Caco-2 (cell line): ENCODE results near the gene NEDD4L. TPM values are rescaled to one million over a fixed set of nuclear protein-coding genes. Genes with fewer than 3 reads are reported as not detected.
A peak's percentile ranks its signal among the peaks of the same experiment; 100 is the strongest.

Source experiments
- BruUV-seq: library from RNA; stranded (reverse); fragments of 400-500 nt; replicated peaks from 2 replicates; lab custom pipeline; 2021; lab: Mats Ljungman, UMichigan
- CTCF ChIA-PET: fragments of 300-600 bp; sonication (Branson Sonifier 250); formaldehyde crosslinking; loops from one replicate; lab custom pipeline; 2022; ENCODE audit warnings: antibody characterized with exemption; lab: Charles Lee
- POLR2A ChIA-PET: fragments of 300-600 bp; sonication (Branson Sonifier 250); formaldehyde crosslinking; loops from one replicate; lab custom pipeline; 2022; ENCODE audit warnings: antibody characterized with exemption; lab: Charles Lee
- DNase-seq, 2 experiments: peaks; one replicate each; pipeline versions ENCODE4 v3.0.0 to v3.0.0-alpha.2; 2020 to 2022
- H3K27me3 ChIP-seq: replicated peaks from 2 replicates; pipeline ENCODE4 v1.6.0; 2011; ENCODE audit warnings: low read length; ENCODE audit not compliant: control insufficient read depth, insufficient read depth
- H3K36me3 ChIP-seq: 2 replicates; pipeline ENCODE4 v1.5.1; 2011; ENCODE audit warnings: low read length; ENCODE audit not compliant: control insufficient read depth, insufficient read depth
- H3K4me1 ChIP-seq: fragments of 250-450 bp; sonication (Bioruptor Pico); 2 replicates; pipeline ENCODE4 v1.5.1; 2020; ENCODE audit warnings: mild to moderate bottlenecking
- H3K4me3 ChIP-seq: 2 replicates; pipeline ENCODE4 v1.5.1; 2011; ENCODE audit warnings: low read depth, mild to moderate bottlenecking, control low read depth, low read length
- H3K9me3 ChIP-seq: fragments of 250-450 bp; sonication (Bioruptor Pico); 2 replicates; pipeline ENCODE4 v1.5.1; 2020; ENCODE audit warnings: mild to moderate bottlenecking, moderate library complexity
- H3K27ac Mint-ChIP-seq: one replicate; pipeline ENCODE4 v1.8.0; 2022; ENCODE audit warnings: mixed read lengths; ENCODE audit not compliant: unreplicated experiment
- H3K27me3 Mint-ChIP-seq: one replicate; pipeline ENCODE4 v1.8.0; 2022; ENCODE audit warnings: mixed read lengths; ENCODE audit not compliant: insufficient read depth, unreplicated experiment
- H3K36me3 Mint-ChIP-seq: one replicate; pipeline ENCODE4 v1.8.0; 2022; ENCODE audit warnings: mild to moderate bottlenecking, mixed read lengths; ENCODE audit not compliant: insufficient read depth, unreplicated experiment
- H3K4me1 Mint-ChIP-seq: one replicate; pipeline ENCODE4 v1.8.0; 2022; ENCODE audit warnings: low read depth, mixed read lengths; ENCODE audit not compliant: unreplicated experiment
- H3K4me3 Mint-ChIP-seq: one replicate; pipeline ENCODE4 v1.8.0; 2022; ENCODE audit warnings: mild to moderate bottlenecking, moderate library complexity, mixed read lengths; ENCODE audit not compliant: unreplicated experiment
- H3K9me3 Mint-ChIP-seq: one replicate; pipeline ENCODE4 v1.8.0; 2022; ENCODE audit warnings: mixed read lengths; ENCODE audit not compliant: unreplicated experiment
- intact Hi-C: fragments of 100-400 bp; cut with micrococcal nuclease; formaldehyde crosslinking; loops from one replicate; pipeline ENCODE4 v1.10.0; 2022; ENCODE audit not compliant: unreplicated experiment
- total RNA-seq: library from RNA; stranded (reverse); gene quantifications from 2 replicates; pipeline ENCODE4 v1.2.3, GENCODE V29; 2022
- TF ChIP-seq, protein P1 (sequence below), 2 experiments: fragments of 200-600 bp in 1 of 2; IDR thresholded peaks; 1 replicate in 1 of 2; 2 replicates in 1 of 2; pipeline versions ENCODE4 v1.5.1 to v1.8.0; 2011 to 2022; ENCODE audit warnings: antibody characterized with exemption in 1 of 2, control low read depth in 1 of 2, inconsistent platforms in 1 of 2, low read depth in 1 of 2, low read length in 1 of 2, mild to moderate bottlenecking in 1 of 2, moderate library complexity in 1 of 2; ENCODE audit not compliant: insufficient read depth in 1 of 2, severe bottlenecking in 1 of 2, unreplicated experiment in 1 of 2

NEDD4L gene
- total RNA-seq, 1 experiment from 2014 or later, result 85.4 TPM

DNA sequence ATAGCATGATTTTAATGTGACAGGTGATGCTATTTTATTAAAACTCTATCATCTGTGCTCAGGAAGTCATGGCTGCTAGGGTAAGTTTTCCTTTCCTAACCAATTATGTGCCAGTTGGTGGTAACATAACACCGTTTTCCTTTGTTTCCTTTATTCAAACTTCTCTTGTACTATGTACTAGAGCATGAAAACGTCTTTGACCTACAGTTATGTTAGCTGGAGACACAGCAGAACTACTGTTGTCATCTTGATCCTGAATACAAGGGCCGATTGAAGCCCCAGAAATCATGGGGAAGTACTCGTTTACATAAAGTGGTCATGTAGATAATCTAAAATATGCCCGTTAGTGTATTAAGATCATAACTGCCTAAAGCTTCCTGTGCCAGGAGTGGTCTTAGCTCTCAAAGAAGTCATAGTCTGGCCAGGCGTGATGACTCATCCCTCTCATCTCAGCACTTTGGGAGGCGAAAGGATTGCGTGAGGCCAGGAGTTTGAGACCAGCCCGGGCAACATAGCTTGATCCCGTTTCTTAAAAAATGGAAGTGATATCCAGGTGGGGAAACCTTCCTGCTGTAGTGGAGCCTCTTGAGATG, 20.5 kb downstream of the NEDD4L start:
- Mint-ChIP-seq H3K4me1 (peaks cover 6% of the 10 kb centered on the region), H3K36me3 (peaks cover 6% of the 10 kb centered on the region), H3K27ac (no peak overlapping the region), H3K9me3 (no peaks in the 10 kb centered on the region), H3K4me3 (no peak overlapping the region), H3K27me3 (no peaks in the 10 kb centered on the region)
- TF ChIP-seq, protein P1, sequence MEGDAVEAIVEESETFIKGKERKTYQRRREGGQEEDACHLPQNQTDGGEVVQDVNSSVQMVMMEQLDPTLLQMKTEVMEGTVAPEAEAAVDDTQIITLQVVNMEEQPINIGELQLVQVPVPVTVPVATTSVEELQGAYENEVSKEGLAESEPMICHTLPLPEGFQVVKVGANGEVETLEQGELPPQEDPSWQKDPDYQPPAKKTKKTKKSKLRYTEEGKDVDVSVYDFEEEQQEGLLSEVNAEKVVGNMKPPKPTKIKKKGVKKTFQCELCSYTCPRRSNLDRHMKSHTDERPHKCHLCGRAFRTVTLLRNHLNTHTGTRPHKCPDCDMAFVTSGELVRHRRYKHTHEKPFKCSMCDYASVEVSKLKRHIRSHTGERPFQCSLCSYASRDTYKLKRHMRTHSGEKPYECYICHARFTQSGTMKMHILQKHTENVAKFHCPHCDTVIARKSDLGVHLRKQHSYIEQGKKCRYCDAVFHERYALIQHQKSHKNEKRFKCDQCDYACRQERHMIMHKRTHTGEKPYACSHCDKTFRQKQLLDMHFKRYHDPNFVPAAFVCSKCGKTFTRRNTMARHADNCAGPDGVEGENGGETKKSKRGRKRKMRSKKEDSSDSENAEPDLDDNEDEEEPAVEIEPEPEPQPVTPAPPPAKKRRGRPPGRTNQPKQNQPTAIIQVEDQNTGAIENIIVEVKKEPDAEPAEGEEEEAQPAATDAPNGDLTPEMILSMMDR (IDR thresholded peaks at IDR 0.05; ENCODE audit: insufficient read depth in 1 of 2, low read depth in 1 of 2, low read length in 1 of 2, severe bottlenecking in 1 of 2, unreplicated experiment in 1 of 2), result no peak
- ChIA-PET POLR2A (no interaction called here), CTCF (no interaction called here)
- Histone ChIP-seq H3K27me3 (no peaks in the 10 kb centered on the region), H3K4me1 (no peaks in the 10 kb centered on the region), H3K4me3 (no peak overlapping the region), H3K36me3 (no peaks in the 10 kb centered on the region; the same call in 1 of the 2 replicates), H3K9me3 (no peaks in the 10 kb centered on the region)
- BruUV-seq, result no TSS peak
- intact Hi-C loops, result no loop called here
- no peak for DNase-seq

DNA sequence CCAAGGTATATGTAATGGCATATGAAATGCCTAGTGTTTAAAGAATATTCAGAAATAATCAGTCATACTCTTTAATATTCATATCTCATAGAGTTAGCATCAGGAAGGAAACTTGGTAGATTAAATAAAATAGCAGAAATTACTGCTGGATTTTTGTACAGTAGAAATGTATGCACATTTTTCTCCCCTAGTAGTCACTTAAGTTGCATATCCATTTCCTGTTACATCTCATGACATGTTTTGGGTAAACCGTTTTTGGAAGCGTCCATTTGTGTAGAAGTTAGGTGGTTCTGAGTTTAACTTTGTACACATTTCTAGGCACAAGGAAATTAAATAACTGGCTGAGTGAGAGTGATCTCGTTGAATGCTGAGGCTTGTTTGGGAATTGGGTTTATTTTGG, 21.9 kb downstream of the NEDD4L start:
- Mint-ChIP-seq H3K9me3 (no peaks in the 10 kb centered on the region), H3K27ac (no peak overlapping the region), H3K4me1 (peaks cover 6% of the 10 kb centered on the region), H3K4me3 (no peak overlapping the region), H3K27me3 (no peaks in the 10 kb centered on the region), H3K36me3 (peaks cover 6% of the 10 kb centered on the region)
- H3K9me3 ChIP-seq, result no peaks in the 10 kb centered on the region
- H3K27me3 ChIP-seq, result no peaks in the 10 kb centered on the region
- CTCF ChIA-PET, result no interaction called here
- no TSS peak for BruUV-seq
- no peaks in the 10 kb centered on the region; the same call in 1 of the 2 replicates for H3K36me3 ChIP-seq
- intact Hi-C loops, result no loop called here
- POLR2A ChIA-PET, result no interaction called here
- TF ChIP-seq, protein P1 (IDR thresholded peaks at IDR 0.05; ENCODE audit: insufficient read depth in 1 of 2, low read depth in 1 of 2, low read length in 1 of 2, severe bottlenecking in 1 of 2, unreplicated experiment in 1 of 2), result no peak
- DNase-seq, result no peak
- H3K4me1 ChIP-seq, result no peaks in the 10 kb centered on the region
- no peak overlapping the region for H3K4me3 ChIP-seq

DNA sequence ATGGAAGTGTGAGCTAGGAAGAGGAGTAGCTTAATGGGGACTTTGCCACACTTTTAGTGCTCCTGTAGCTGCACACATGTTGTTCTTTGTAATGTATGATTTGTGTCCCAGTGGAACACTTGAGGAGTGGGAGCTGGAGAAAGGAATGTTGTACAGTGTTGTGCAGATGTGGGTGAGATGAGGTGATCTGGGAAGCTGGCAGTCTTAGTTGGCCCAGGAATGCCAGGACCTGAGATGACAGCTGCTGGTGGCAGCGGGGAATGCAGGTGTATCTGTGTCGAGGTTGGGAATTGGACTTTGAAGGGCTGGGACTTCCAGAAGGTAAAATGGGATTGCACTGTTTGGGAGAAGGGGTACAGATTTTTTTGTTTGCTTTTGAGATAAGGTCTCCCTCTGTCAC, 23.6 kb downstream of the NEDD4L start:
- TF ChIP-seq, protein P1 (IDR thresholded peaks at IDR 0.05; ENCODE audit: insufficient read depth in 1 of 2, low read depth in 1 of 2, low read length in 1 of 2, severe bottlenecking in 1 of 2, unreplicated experiment in 1 of 2), result no peak
- no peak for DNase-seq
- no peak overlapping the region for H3K4me3 ChIP-seq
- no peaks in the 10 kb centered on the region for H3K9me3 ChIP-seq
- no peaks in the 10 kb centered on the region for H3K4me1 ChIP-seq
- Mint-ChIP-seq H3K9me3 (no peaks in the 10 kb centered on the region), H3K36me3 (peaks cover 6% of the 10 kb centered on the region), H3K4me1 (peaks cover 6% of the 10 kb centered on the region), H3K4me3 (peak overlapping the region; percentile 5), H3K27me3 (no peaks in the 10 kb centered on the region), H3K27ac (peak overlapping the region; percentile 62)
- H3K27me3 ChIP-seq, result no peaks in the 10 kb centered on the region
- H3K36me3 ChIP-seq, result no peaks in the 10 kb centered on the region; the same call in 1 of the 2 replicates
- no TSS peak for BruUV-seq
- CTCF ChIA-PET, result interaction anchor here (0.6 to 1.0 kb wide), 2 partner anchors 54 to 184 kb away, joined by 4 to 7 read pairs; no protein-coding TSS in a partner anchor
- intact Hi-C loops, result no loop called here
- POLR2A ChIA-PET, result no interaction called here
